ENCODE measurements around the gene TNS1.

DNA sequence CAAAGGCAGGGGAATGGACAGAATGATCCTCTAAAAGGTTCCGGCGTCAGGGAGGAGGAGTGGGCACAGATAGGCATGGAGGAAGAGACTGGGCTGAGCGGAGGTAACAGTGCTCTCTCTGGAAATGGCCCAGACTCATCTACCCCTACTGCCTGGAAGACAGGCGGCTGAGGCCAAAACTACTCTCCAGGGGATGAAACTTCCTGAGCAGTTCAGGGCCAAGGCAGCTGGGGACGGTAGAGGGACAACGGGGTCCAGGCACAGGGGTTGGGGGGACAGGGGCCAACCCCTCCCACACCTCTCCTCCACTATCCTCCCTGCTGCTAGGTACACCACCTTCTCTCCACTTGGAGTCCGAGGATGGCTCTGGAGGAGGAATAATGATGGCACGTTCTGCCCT, 94.3 kb downstream of the TNS1 start:
- TF ChIP-seq, protein P1, sequence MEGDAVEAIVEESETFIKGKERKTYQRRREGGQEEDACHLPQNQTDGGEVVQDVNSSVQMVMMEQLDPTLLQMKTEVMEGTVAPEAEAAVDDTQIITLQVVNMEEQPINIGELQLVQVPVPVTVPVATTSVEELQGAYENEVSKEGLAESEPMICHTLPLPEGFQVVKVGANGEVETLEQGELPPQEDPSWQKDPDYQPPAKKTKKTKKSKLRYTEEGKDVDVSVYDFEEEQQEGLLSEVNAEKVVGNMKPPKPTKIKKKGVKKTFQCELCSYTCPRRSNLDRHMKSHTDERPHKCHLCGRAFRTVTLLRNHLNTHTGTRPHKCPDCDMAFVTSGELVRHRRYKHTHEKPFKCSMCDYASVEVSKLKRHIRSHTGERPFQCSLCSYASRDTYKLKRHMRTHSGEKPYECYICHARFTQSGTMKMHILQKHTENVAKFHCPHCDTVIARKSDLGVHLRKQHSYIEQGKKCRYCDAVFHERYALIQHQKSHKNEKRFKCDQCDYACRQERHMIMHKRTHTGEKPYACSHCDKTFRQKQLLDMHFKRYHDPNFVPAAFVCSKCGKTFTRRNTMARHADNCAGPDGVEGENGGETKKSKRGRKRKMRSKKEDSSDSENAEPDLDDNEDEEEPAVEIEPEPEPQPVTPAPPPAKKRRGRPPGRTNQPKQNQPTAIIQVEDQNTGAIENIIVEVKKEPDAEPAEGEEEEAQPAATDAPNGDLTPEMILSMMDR (IDR thresholded peaks at IDR 0.05) = no peak
- TF ChIP-seq EP300 (IDR thresholded peaks at IDR 0.05) = no peak

Measured in tibial nerve (tissue), 4 donors.